ENCODE data around the gene OR2A42.
"Not testable (repeated sequence)": the region's sequence is repeated elsewhere in the genome, so short reads cannot be mapped to it uniquely, and the experiment has no call there.

Gene OR2A42

GRCh38 chr7:144223675-144224074 is 15.7 kb downstream of the OR2A42 start:
- in situ Hi-C loops (cut with MboI; ENCODE audit: low sequenced_read_pairs), result not testable (repeated sequence)

GRCh38 chr7:144220531-144220930 is 18.9 kb downstream of the OR2A42 start:
- in situ Hi-C loops (cut with MboI; ENCODE audit: low sequenced_read_pairs), result not testable (repeated sequence)

- in situ Hi-C loops (cut with MboI; ENCODE audit: low sequenced_read_pairs), result not testable (repeated sequence)
Measured at GRCh38 chr7:144219149-144219548, 20.3 kb downstream of the OR2A42 start.

GRCh38 chr7:144218581-144218980 is 20.8 kb downstream of the OR2A42 start:
- in situ Hi-C loops (cut with MboI; ENCODE audit: low sequenced_read_pairs), result not testable (repeated sequence)

- in situ Hi-C loops (cut with MboI; ENCODE audit: low sequenced_read_pairs), result not testable (repeated sequence)
Measured at GRCh38 chr7:144217200-144217599, 22.2 kb downstream of the OR2A42 start.

- in situ Hi-C loops (cut with MboI; ENCODE audit: low sequenced_read_pairs), result not testable (repeated sequence)
Measured at GRCh38 chr7:144205306-144205705, 34.1 kb downstream of the OR2A42 start.

GRCh38 chr7:144203086-144203485 is 36.3 kb downstream of the OR2A42 start:
- in situ Hi-C loops (cut with MboI; ENCODE audit: low sequenced_read_pairs), result not testable (repeated sequence)

- in situ Hi-C loops (cut with MboI; ENCODE audit: low sequenced_read_pairs), result not testable (repeated sequence)
Measured at GRCh38 chr7:144201978-144202377, 37.4 kb downstream of the OR2A42 start.

- in situ Hi-C loops (cut with MboI; ENCODE audit: low sequenced_read_pairs), result not testable (repeated sequence)
Measured at GRCh38 chr7:144198934-144199333, 40.5 kb downstream of the OR2A42 start.

GRCh38 chr7:144195212-144195872 is 44.1 kb downstream of the OR2A42 start, which contains the start of gene ARHGEF35:
TSS of gene ARHGEF35 (minus strand) at chr7:144195833. CDS start at chr7:144188383, 7,450 bp downstream.
- in situ Hi-C loops (cut with MboI; ENCODE audit: low sequenced_read_pairs), result not testable (repeated sequence)

GRCh38 chr7:144194453-144194852 is 45.0 kb downstream of the OR2A42 start:
- in situ Hi-C loops (cut with MboI; ENCODE audit: low sequenced_read_pairs), result not testable (repeated sequence)

- in situ Hi-C loops (cut with MboI; ENCODE audit: low sequenced_read_pairs), result not testable (repeated sequence)
Measured at GRCh38 chr7:144193782-144194181, 45.6 kb downstream of the OR2A42 start.

- in situ Hi-C loops (cut with MboI; ENCODE audit: low sequenced_read_pairs), result not testable (repeated sequence)
Measured at GRCh38 chr7:144188578-144189171, 50.7 kb downstream of the OR2A42 start.

- in situ Hi-C loops (cut with MboI; ENCODE audit: low sequenced_read_pairs), result not testable (repeated sequence)
Measured at GRCh38 chr7:144187848-144188247, 51.6 kb downstream of the OR2A42 start.

GRCh38 chr7:144183166-144183565 is 56.2 kb downstream of the OR2A42 start, which contains the start of gene CTAGE4:
TSS of gene CTAGE4 (plus strand) at chr7:144183466. CDS start at chr7:144183504, 38 bp downstream.
- in situ Hi-C loops (cut with MboI; ENCODE audit: low sequenced_read_pairs), result not testable (repeated sequence)

GRCh38 chr7:144179165-144179479 is 60.3 kb downstream of the OR2A42 start:
- in situ Hi-C loops (cut with MboI; ENCODE audit: low sequenced_read_pairs), result not testable (repeated sequence)

GRCh38 chr7:144178380-144179164 is 60.8 kb downstream of the OR2A42 start:
- in situ Hi-C loops (cut with MboI; ENCODE audit: low sequenced_read_pairs), result not testable (repeated sequence)

Data from HL-60/S4 treated with phorbol 12-myristate 13-acetate at 8.2 ng/mL for 4 days and 3 days (cell line).